ENCODE data around the gene BUD13. TPM values are rescaled to one million over a fixed set of nuclear protein-coding genes. Genes with fewer than 3 reads are reported as not detected.
A peak's percentile ranks its signal among the peaks of the same experiment; 100 is the strongest.

Gene BUD13
- total RNA-seq, 1 donor: 14.5 TPM

- Histone ChIP-seq H3K79me2 (ENCODE audit: insufficient read depth, low read length) (no peaks in the 10 kb centered on the region), H3K4me1 (ENCODE audit: insufficient read depth, low read length) (no peaks in the 10 kb centered on the region)
- DNase-seq (ENCODE audit: insufficient read length, low spot score, missing footprints): no peak
These were observed 39.6 kb downstream of the BUD13 start for GRCh38 chr11:116733043-116733755.

DNA sequence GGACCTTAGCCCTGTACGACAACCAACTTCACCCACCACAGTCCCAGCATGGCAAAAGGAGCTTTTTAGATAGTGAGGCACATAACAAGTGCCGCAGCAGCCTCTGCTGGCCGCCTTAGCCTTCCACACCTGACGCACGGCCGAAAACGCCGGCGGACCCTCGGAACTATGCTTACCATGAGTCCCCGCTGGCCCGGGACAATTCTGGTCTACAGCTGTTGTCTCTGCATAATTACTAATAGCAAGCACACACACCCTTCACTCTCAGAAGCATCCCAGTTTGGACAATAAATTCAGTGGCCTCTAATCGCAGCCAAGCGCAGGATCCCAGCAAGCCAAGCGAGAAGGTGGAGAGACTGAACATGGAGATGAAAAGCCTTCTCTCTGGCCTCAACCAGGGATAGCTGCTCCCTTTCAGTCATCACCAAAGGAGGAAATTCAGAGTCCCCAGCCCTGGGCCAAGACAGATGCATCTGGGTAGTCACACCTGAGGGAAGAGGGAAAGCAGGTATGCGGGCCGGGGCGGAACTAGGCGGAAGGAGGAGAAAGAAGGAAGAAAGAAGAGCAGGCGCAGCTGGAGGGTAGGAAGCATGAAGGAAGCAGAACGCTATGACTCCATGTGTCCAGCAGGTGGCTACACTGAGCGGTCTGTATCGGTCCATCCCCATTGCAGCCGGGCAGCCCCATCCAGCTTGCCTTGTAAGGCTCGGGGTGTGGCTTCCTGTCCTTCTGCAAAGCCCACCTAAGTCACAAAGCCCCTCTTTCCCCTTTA, 40.3 kb downstream of the BUD13 start:
- no peak overlapping the region for H3K4me3 ChIP-seq (ENCODE audit: insufficient read depth, low read length)
- no peaks in the 10 kb centered on the region for H3K36me3 ChIP-seq (ENCODE audit: insufficient read depth, low read length)
- H3K4me1 ChIP-seq (ENCODE audit: insufficient read depth, low read length): no peaks in the 10 kb centered on the region
- peak overlapping the region; percentile 20 for H3K4me2 ChIP-seq (ENCODE audit: insufficient read depth, low read length)
- peak; percentile 98 for DNase-seq (ENCODE audit: insufficient read length, low spot score, missing footprints)
- H3K9me3 ChIP-seq (ENCODE audit: low read depth, low read length): no peaks in the 10 kb centered on the region
- H4K20me1 ChIP-seq (ENCODE audit: insufficient read depth, low read length): no peaks in the 10 kb centered on the region
- TF ChIP-seq, protein P1, sequence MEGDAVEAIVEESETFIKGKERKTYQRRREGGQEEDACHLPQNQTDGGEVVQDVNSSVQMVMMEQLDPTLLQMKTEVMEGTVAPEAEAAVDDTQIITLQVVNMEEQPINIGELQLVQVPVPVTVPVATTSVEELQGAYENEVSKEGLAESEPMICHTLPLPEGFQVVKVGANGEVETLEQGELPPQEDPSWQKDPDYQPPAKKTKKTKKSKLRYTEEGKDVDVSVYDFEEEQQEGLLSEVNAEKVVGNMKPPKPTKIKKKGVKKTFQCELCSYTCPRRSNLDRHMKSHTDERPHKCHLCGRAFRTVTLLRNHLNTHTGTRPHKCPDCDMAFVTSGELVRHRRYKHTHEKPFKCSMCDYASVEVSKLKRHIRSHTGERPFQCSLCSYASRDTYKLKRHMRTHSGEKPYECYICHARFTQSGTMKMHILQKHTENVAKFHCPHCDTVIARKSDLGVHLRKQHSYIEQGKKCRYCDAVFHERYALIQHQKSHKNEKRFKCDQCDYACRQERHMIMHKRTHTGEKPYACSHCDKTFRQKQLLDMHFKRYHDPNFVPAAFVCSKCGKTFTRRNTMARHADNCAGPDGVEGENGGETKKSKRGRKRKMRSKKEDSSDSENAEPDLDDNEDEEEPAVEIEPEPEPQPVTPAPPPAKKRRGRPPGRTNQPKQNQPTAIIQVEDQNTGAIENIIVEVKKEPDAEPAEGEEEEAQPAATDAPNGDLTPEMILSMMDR (IDR thresholded peaks at IDR 0.05; ENCODE audit: extremely low read depth, low read depth, low read length): peak; percentile 79
- no peak overlapping the region for H3K27ac ChIP-seq (ENCODE audit: low read depth, low read length)
- peak overlapping the region; percentile 39 for H2AFZ ChIP-seq (ENCODE audit: low read length)
- no peaks in the 10 kb centered on the region for H3K79me2 ChIP-seq (ENCODE audit: insufficient read depth, low read length)
- peaks cover 20% of the 10 kb centered on the region for H3K27me3 ChIP-seq (ENCODE audit: insufficient read depth, low read length)

More at GRCh38 chr11:116733043-116733755, 39.6 kb downstream of the BUD13 start:
- peak overlapping the region; percentile 20 for H3K4me2 ChIP-seq (ENCODE audit: insufficient read depth, low read length)
- H3K27me3 ChIP-seq (ENCODE audit: insufficient read depth, low read length): peaks cover 20% of the 10 kb centered on the region
- H4K20me1 ChIP-seq (ENCODE audit: insufficient read depth, low read length): no peaks in the 10 kb centered on the region
- TF ChIP-seq, protein P1 (IDR thresholded peaks at IDR 0.05; ENCODE audit: extremely low read depth, low read depth, low read length): no peak
- H2AFZ ChIP-seq (ENCODE audit: low read length): no peak overlapping the region
- H3K36me3 ChIP-seq (ENCODE audit: insufficient read depth, low read length): no peaks in the 10 kb centered on the region
- no peak overlapping the region for H3K4me3 ChIP-seq (ENCODE audit: insufficient read depth, low read length)
- no peak overlapping the region for H3K27ac ChIP-seq (ENCODE audit: low read depth, low read length)
- no peaks in the 10 kb centered on the region for H3K9me3 ChIP-seq (ENCODE audit: low read depth, low read length)

DNA sequence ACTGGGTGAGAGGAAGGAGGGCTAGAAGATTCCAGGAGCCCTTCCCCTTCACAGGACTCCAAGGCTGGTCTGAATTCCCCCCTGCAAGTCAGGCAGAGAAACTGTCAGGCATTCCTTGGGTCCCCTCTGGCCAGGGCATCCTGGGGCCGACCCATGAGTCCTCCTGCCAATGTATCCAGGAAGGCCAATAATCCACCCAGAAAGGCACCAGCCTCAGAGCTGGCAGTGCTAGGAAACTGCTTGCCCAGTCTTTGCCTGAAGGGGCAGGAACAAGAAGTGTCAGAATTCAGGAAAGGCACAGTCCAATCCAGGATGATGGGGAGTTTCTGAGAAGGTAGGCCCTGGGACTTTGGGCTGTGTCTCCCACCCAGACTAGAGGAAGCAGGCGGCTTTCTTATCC, 41.0 kb downstream of the BUD13 start:
- TF ChIP-seq, protein P1 (IDR thresholded peaks at IDR 0.05; ENCODE audit: extremely low read depth, low read depth, low read length): no peak

More for the DNA sequence above, 41.0 kb downstream of the BUD13 start:
- no peak overlapping the region for H3K4me3 ChIP-seq (ENCODE audit: insufficient read depth, low read length)
- H3K9me3 ChIP-seq (ENCODE audit: low read depth, low read length): no peaks in the 10 kb centered on the region
- H3K27me3 ChIP-seq (ENCODE audit: insufficient read depth, low read length): peaks cover 20% of the 10 kb centered on the region
- H4K20me1 ChIP-seq (ENCODE audit: insufficient read depth, low read length): no peaks in the 10 kb centered on the region
- no peaks in the 10 kb centered on the region for H3K36me3 ChIP-seq (ENCODE audit: insufficient read depth, low read length)
- DNase-seq (ENCODE audit: insufficient read length, low spot score, missing footprints): peak; percentile 49
- no peak overlapping the region for H2AFZ ChIP-seq (ENCODE audit: low read length)
- peaks cover 1% of the 10 kb centered on the region for H3K4me1 ChIP-seq (ENCODE audit: insufficient read depth, low read length)
- no peak overlapping the region for H3K27ac ChIP-seq (ENCODE audit: low read depth, low read length)
- H3K79me2 ChIP-seq (ENCODE audit: insufficient read depth, low read length): no peaks in the 10 kb centered on the region
- no peak overlapping the region for H3K4me2 ChIP-seq (ENCODE audit: insufficient read depth, low read length)

Data from osteoblast (primary cell).